Skeletal muscle satellite cell (primary cell): ENCODE results near the gene OGDH.

Experiments
- H3K27me3 ChIP-seq: 2 replicates; pipeline ENCODE4 v1.7.0; 2013; ENCODE audit warnings: low read length; ENCODE audit not compliant: control insufficient read depth, insufficient read depth
- H3K36me3 ChIP-seq: 2 replicates; pipeline ENCODE4 v1.7.0; 2013; ENCODE audit warnings: mild to moderate bottlenecking, control low read depth, low read length; ENCODE audit not compliant: insufficient read depth
- H3K4me1 ChIP-seq: 2 replicates; pipeline ENCODE4 v1.7.0; 2013; ENCODE audit warnings: low read length; ENCODE audit not compliant: control insufficient read depth, insufficient read depth
- H3K4me2 ChIP-seq: 2 replicates; pipeline ENCODE4 v1.7.0; 2013; ENCODE audit warnings: mild to moderate bottlenecking, low read length
- H3K4me3 ChIP-seq: 2 replicates; pipeline ENCODE4 v1.7.0; 2013; ENCODE audit warnings: low read length
- H3K9ac ChIP-seq: 2 replicates; pipeline ENCODE4 v1.7.0; 2013; ENCODE audit warnings: mild to moderate bottlenecking, low read depth, low read length, moderate library complexity
- H3K9me3 ChIP-seq: replicated peaks from 2 replicates; pipeline ENCODE4 v1.7.0; 2013; ENCODE audit warnings: mild to moderate bottlenecking, control low read depth, low read length

OGDH gene

GRCh38 chr7:44705434-44705833, 99.0 kb downstream of the OGDH start:
- Histone ChIP-seq H3K4me1 (no peaks in the 10 kb centered on the region), H3K9me3 (no peaks in the 10 kb centered on the region), H3K4me3 (no peak overlapping the region), H3K4me2 (no peak overlapping the region), H3K36me3 (peaks cover 48% of the 10 kb centered on the region), H3K9ac (no peak overlapping the region), H3K27me3 (no peaks in the 10 kb centered on the region)

GRCh38 chr7:44706788-44707557, 100.5 kb downstream of the OGDH start:
- no peak overlapping the region for H3K4me3 ChIP-seq
- H3K9ac ChIP-seq: no peak overlapping the region
- no peaks in the 10 kb centered on the region for H3K9me3 ChIP-seq
- peaks cover 38% of the 10 kb centered on the region for H3K36me3 ChIP-seq
- H3K27me3 ChIP-seq: no peaks in the 10 kb centered on the region
- no peaks in the 10 kb centered on the region for H3K4me1 ChIP-seq
- H3K4me2 ChIP-seq: no peak overlapping the region

GRCh38 chr7:44707558-44708230, 101.3 kb downstream of the OGDH start:
- Histone ChIP-seq H3K9me3 (no peaks in the 10 kb centered on the region), H3K27me3 (no peaks in the 10 kb centered on the region), H3K36me3 (peaks cover 34% of the 10 kb centered on the region), H3K4me2 (no peak overlapping the region), H3K4me1 (no peaks in the 10 kb centered on the region), H3K4me3 (no peak overlapping the region), H3K9ac (no peak overlapping the region)

- Histone ChIP-seq H3K27me3 (no peaks in the 10 kb centered on the region), H3K4me3 (no peak overlapping the region), H3K9me3 (no peaks in the 10 kb centered on the region), H3K36me3 (peaks cover 27% of the 10 kb centered on the region), H3K4me1 (no peaks in the 10 kb centered on the region), H3K4me2 (no peak overlapping the region), H3K9ac (no peak overlapping the region)
Measured at GRCh38 chr7:44709011-44709915, 102.8 kb downstream of the OGDH start.

- no peaks in the 10 kb centered on the region for H3K27me3 ChIP-seq
- H3K4me2 ChIP-seq: no peak overlapping the region
- H3K4me3 ChIP-seq: no peak overlapping the region
- H3K4me1 ChIP-seq: no peaks in the 10 kb centered on the region
- H3K36me3 ChIP-seq: peaks cover 27% of the 10 kb centered on the region
- H3K9ac ChIP-seq: no peak overlapping the region
- no peaks in the 10 kb centered on the region for H3K9me3 ChIP-seq
Measured at GRCh38 chr7:44709945-44710596, 103.6 kb downstream of the OGDH start.

- Histone ChIP-seq H3K9ac (no peak overlapping the region), H3K4me1 (no peaks in the 10 kb centered on the region), H3K27me3 (no peaks in the 10 kb centered on the region), H3K4me2 (no peak overlapping the region), H3K36me3 (peaks cover 27% of the 10 kb centered on the region), H3K4me3 (no peak overlapping the region), H3K9me3 (no peaks in the 10 kb centered on the region)
Measured at GRCh38 chr7:44711528-44711927, 105.1 kb downstream of the OGDH start.

GRCh38 chr7:44712012-44712411, 105.6 kb downstream of the OGDH start:
- H3K27me3 ChIP-seq: no peaks in the 10 kb centered on the region
- H3K4me3 ChIP-seq: no peak overlapping the region
- no peak overlapping the region for H3K4me2 ChIP-seq
- no peak overlapping the region for H3K9ac ChIP-seq
- H3K4me1 ChIP-seq: no peaks in the 10 kb centered on the region
- H3K9me3 ChIP-seq: no peaks in the 10 kb centered on the region
- peaks cover 25% of the 10 kb centered on the region for H3K36me3 ChIP-seq

- Histone ChIP-seq H3K36me3 (peaks cover 14% of the 10 kb centered on the region), H3K9ac (no peak overlapping the region), H3K27me3 (no peaks in the 10 kb centered on the region), H3K4me3 (no peak overlapping the region), H3K4me1 (no peaks in the 10 kb centered on the region), H3K9me3 (no peaks in the 10 kb centered on the region), H3K4me2 (no peak overlapping the region)
Measured at GRCh38 chr7:44713141-44713540, 106.7 kb downstream of the OGDH start.

- Histone ChIP-seq H3K36me3 (peaks cover 8% of the 10 kb centered on the region), H3K27me3 (no peaks in the 10 kb centered on the region), H3K9ac (no peak overlapping the region), H3K4me1 (no peaks in the 10 kb centered on the region), H3K4me3 (no peak overlapping the region), H3K9me3 (no peaks in the 10 kb centered on the region), H3K4me2 (no peak overlapping the region)
Measured at GRCh38 chr7:44713680-44714335, 107.4 kb downstream of the OGDH start.

- Histone ChIP-seq H3K9ac (no peak overlapping the region), H3K36me3 (no peaks in the 10 kb centered on the region), H3K27me3 (no peaks in the 10 kb centered on the region), H3K4me3 (no peak overlapping the region), H3K4me1 (no peaks in the 10 kb centered on the region), H3K4me2 (no peak overlapping the region), H3K9me3 (no peaks in the 10 kb centered on the region)
Measured at GRCh38 chr7:44716205-44716604, 109.8 kb downstream of the OGDH start.
